GM10248 (cell line): Measurements from ENCODE around the gene ZBTB4.

ENCODE experiments used
- CTCF ChIA-PET: fragments of 300-600 bp; sonication (Branson Sonifier 250); formaldehyde crosslinking; extraction: SDS; loops from one replicate; lab custom pipeline; 2021; ENCODE audit warnings: antibody characterized with exemption; lab: Yijun Ruan, JAX
- POLR2A ChIA-PET: fragments of 350-650 bp; sonication (Branson Sonifier 250); formaldehyde crosslinking; extraction: SDS; loops from one replicate; lab custom pipeline; 2020; ENCODE audit warnings: antibody characterized with exemption; lab: Yijun Ruan, JAX
- DNase-seq: peaks from one replicate; pipeline ENCODE4 v3.0.0; 2012; ENCODE audit errors: extremely low spot score
- CTCF ChIP-seq: IDR thresholded peaks from 2 replicates; pipeline ENCODE4 v1.5.1; 2012; ENCODE audit warnings: mild to moderate bottlenecking, low read depth; ENCODE audit errors: extremely low read depth, missing control alignments, control extremely low read depth

ZBTB4 gene

GRCh38 chr17:7466318-7466638, 13.2 kb downstream of the ZBTB4 start:
- ChIA-PET POLR2A (interaction anchor here (0.7 to 1.6 kb wide), 3 partner anchors 18 to 77 kb away, joined by 3 to 5 read pairs (median 3); partner anchors contain the start of gene POLR2A), CTCF (interaction anchor here (1.3 to 1.9 kb wide), 3 partner anchors 9 to 19 kb away, joined by 3 to 6 read pairs (median 3); no protein-coding TSS in a partner anchor)
- no peak for TF ChIP-seq CTCF
- no peak for DNase-seq

GRCh38 chr17:7465597-7466275, 13.7 kb downstream of the ZBTB4 start:
- no peak for TF ChIP-seq CTCF
- POLR2A ChIA-PET = interaction anchor here (0.7 to 1.1 kb wide), 2 partner anchors 61 to 78 kb away, joined by 3 read pairs; no protein-coding TSS in a partner anchor
- DNase-seq = no peak
- CTCF ChIA-PET = interaction anchor here (1.3 to 1.9 kb wide), 3 partner anchors 10 kb away, joined by 3 to 6 read pairs (median 4); no protein-coding TSS in a partner anchor

GRCh38 chr17:7464081-7464480, 15.3 kb downstream of the ZBTB4 start:
- ChIA-PET CTCF (interaction anchor here (1.9 kb wide), 1 partner anchor 12 kb away, joined by 4 read pairs; no protein-coding TSS in a partner anchor), POLR2A (interaction anchor here (0.6 to 0.8 kb wide), 2 partner anchors 19 to 98 kb away, joined by 4 to 8 read pairs; no protein-coding TSS in a partner anchor)
- no peak for DNase-seq
- TF ChIP-seq CTCF = no peak

- POLR2A ChIA-PET = interaction anchor here (0.5 to 0.8 kb wide), 3 partner anchors 18 to 22 kb away, joined by 3 to 8 read pairs (median 6); partner anchors contain the start of gene POLR2A
- TF ChIP-seq CTCF = no peak
- no peak for DNase-seq
- CTCF ChIA-PET = interaction anchor here (1.1 to 2.0 kb wide), 2 partner anchors 13 to 108 kb away, joined by 3 to 6 read pairs; no protein-coding TSS in a partner anchor
Measured at GRCh38 chr17:7463372-7463846, 16.0 kb downstream of the ZBTB4 start.

- no peak for TF ChIP-seq CTCF
- DNase-seq = no peak
- ChIA-PET POLR2A (interaction anchor here (0.5 to 1.0 kb wide), 3 partner anchors 22 to 23 kb away, joined by 3 to 6 read pairs (median 3); partner anchors contain the start of gene POLR2A), CTCF (interaction anchor here (0.9 to 2.0 kb wide), 5 partner anchors 14 to 127 kb away, joined by 3 to 6 read pairs (median 3); partner anchors contain the start of gene SOX15)
Measured at GRCh38 chr17:7462474-7463371, 16.7 kb downstream of the ZBTB4 start.
